ENCODE data around the gene NQO1. TPM values are rescaled to one million over a fixed set of nuclear protein-coding genes. Genes with fewer than 3 reads are reported as not detected.

The NQO1 gene
- total and polyA plus RNA-seq, 9 of the 15 experiments (the other 6 are each of a cell fraction or from before 2014, with no cell fraction given), result 96.7 to 198 (median 122) TPM

- TF ChIP-seq ZNF407 (IDR thresholded peaks at IDR 0.05; ENCODE audit: low read depth) (0 out of 2 replicates have a peak, but pooled peaks have one; percentile 12), ELF1 (tag; IDR thresholded peaks at IDR 0.05) (no peak), TARDBP (IDR thresholded peaks at IDR 0.05) (no peak), HMBOX1 (IDR thresholded peaks at IDR 0.05) (peak; percentile 65), ZKSCAN3 (CRISPR knock-in tag; IDR thresholded peaks at IDR 0.05) (no peak), MNT (conservative IDR thresholded peaks at IDR 0.05) (peak; percentile 4 to 27; a peak in 1 of 4 replicates), HDAC1 (IDR thresholded peaks at IDR 0.05) (no peak; a peak in 1 of 4 replicates)
Measured at GRCh38 chr16:69762814-69763598, 36.6 kb upstream of the NQO1 start (continued).

All from K562 (cell line).